ENCODE data around the gene MAP1B. TPM values are rescaled to one million over a fixed set of nuclear protein-coding genes. Genes with fewer than 3 reads are reported as not detected.

The MAP1B gene
- total RNA-seq, 1 experiment from 2014 or later, result 43.8 TPM

- no peaks in the 10 kb centered on the region for H3K27me3 Mint-ChIP-seq (ENCODE audit: insufficient read depth, unreplicated experiment)
- no peaks in the 10 kb centered on the region for H3K36me3 Mint-ChIP-seq (ENCODE audit: insufficient read depth, unreplicated experiment)
- no peak overlapping the region for H3K27ac Mint-ChIP-seq (ENCODE audit: low read depth, unreplicated experiment)
- DNase-seq (ENCODE audit: unreplicated experiment), result no peak
- H3K4me1 Mint-ChIP-seq (ENCODE audit: insufficient read depth, unreplicated experiment), result peaks cover 17% of the 10 kb centered on the region
- intact Hi-C loops (cut with micrococcal nuclease), result no loop called here
- no peak overlapping the region for H3K4me3 Mint-ChIP-seq (ENCODE audit: unreplicated experiment)
- ChIA-PET POLR2A (no interaction called here), CTCF (interaction anchor here (0.5 kb wide), 1 partner anchor 528 kb away, joined by 3 read pairs; no protein-coding TSS in a partner anchor)
- TF ChIP-seq CTCF (IDR thresholded peaks at IDR 0.05; ENCODE audit: unreplicated experiment), result no peak
- H3K9me3 Mint-ChIP-seq (ENCODE audit: unreplicated experiment), result no peaks in the 10 kb centered on the region
- BruUV-seq (replicated peaks), result no TSS peak
These were observed 36.7 kb upstream of the MAP1B start for GRCh38 chr5:72070529-72070928.

- no peak for DNase-seq (ENCODE audit: unreplicated experiment)
- no peaks in the 10 kb centered on the region for H3K9me3 Mint-ChIP-seq (ENCODE audit: unreplicated experiment)
- TF ChIP-seq CTCF (IDR thresholded peaks at IDR 0.05; ENCODE audit: unreplicated experiment), result no peak
- CTCF ChIA-PET, result interaction anchor here (0.7 kb wide), 1 partner anchor 187 kb away, joined by 3 read pairs; no protein-coding TSS in a partner anchor
- no TSS peak for BruUV-seq (replicated peaks)
- POLR2A ChIA-PET, result interaction anchor here (0.7 kb wide), 1 partner anchor 10 kb away, joined by 4 read pairs; no protein-coding TSS in a partner anchor
- peaks cover 11% of the 10 kb centered on the region for H3K4me1 Mint-ChIP-seq (ENCODE audit: insufficient read depth, unreplicated experiment)
- intact Hi-C loops (cut with micrococcal nuclease), result no loop called here
- no peak overlapping the region for H3K4me3 Mint-ChIP-seq (ENCODE audit: unreplicated experiment)
- peak overlapping the region; percentile 63 for H3K27ac Mint-ChIP-seq (ENCODE audit: low read depth, unreplicated experiment)
- no peaks in the 10 kb centered on the region for H3K27me3 Mint-ChIP-seq (ENCODE audit: insufficient read depth, unreplicated experiment)
- no peaks in the 10 kb centered on the region for H3K36me3 Mint-ChIP-seq (ENCODE audit: insufficient read depth, unreplicated experiment)
These were observed 35.4 kb upstream of the MAP1B start for GRCh38 chr5:72071906-72072305.

GRCh38 chr5:72074251-72074650, 33.0 kb upstream of the MAP1B start:
- Mint-ChIP-seq H3K9me3 (ENCODE audit: unreplicated experiment) (no peaks in the 10 kb centered on the region), H3K36me3 (ENCODE audit: insufficient read depth, unreplicated experiment) (no peaks in the 10 kb centered on the region), H3K4me1 (ENCODE audit: insufficient read depth, unreplicated experiment) (no peaks in the 10 kb centered on the region), H3K27me3 (ENCODE audit: insufficient read depth, unreplicated experiment) (no peaks in the 10 kb centered on the region), H3K27ac (ENCODE audit: low read depth, unreplicated experiment) (no peak overlapping the region), H3K4me3 (ENCODE audit: unreplicated experiment) (no peak overlapping the region)
- CTCF ChIA-PET, result no interaction called here
- intact Hi-C loops (cut with micrococcal nuclease), result no loop called here
- no TSS peak for BruUV-seq (replicated peaks)
- DNase-seq (ENCODE audit: unreplicated experiment), result no peak
- POLR2A ChIA-PET, result no interaction called here
- no peak for TF ChIP-seq CTCF (IDR thresholded peaks at IDR 0.05; ENCODE audit: unreplicated experiment)

- H3K27ac Mint-ChIP-seq (ENCODE audit: low read depth, unreplicated experiment), result no peak overlapping the region
These were observed 31.8 kb upstream of the MAP1B start for GRCh38 chr5:72075461-72075860.

More at GRCh38 chr5:72075461-72075860, 31.8 kb upstream of the MAP1B start:
- no peak for TF ChIP-seq CTCF (IDR thresholded peaks at IDR 0.05; ENCODE audit: unreplicated experiment)
- no TSS peak for BruUV-seq (replicated peaks)
- intact Hi-C loops (cut with micrococcal nuclease), result no loop called here
- ChIA-PET POLR2A (no interaction called here), CTCF (interaction anchor here (0.5 to 0.9 kb wide), 4 partner anchors 156 to 391 kb away, joined by 3 read pairs; no protein-coding TSS in a partner anchor)
- no peaks in the 10 kb centered on the region for H3K9me3 Mint-ChIP-seq (ENCODE audit: unreplicated experiment)
- no peak for DNase-seq (ENCODE audit: unreplicated experiment)
- no peaks in the 10 kb centered on the region for H3K27me3 Mint-ChIP-seq (ENCODE audit: insufficient read depth, unreplicated experiment)
- H3K4me3 Mint-ChIP-seq (ENCODE audit: unreplicated experiment), result no peak overlapping the region
- no peaks in the 10 kb centered on the region for H3K4me1 Mint-ChIP-seq (ENCODE audit: insufficient read depth, unreplicated experiment)
- peaks cover 4% of the 10 kb centered on the region for H3K36me3 Mint-ChIP-seq (ENCODE audit: insufficient read depth, unreplicated experiment)

Data from MCF 10A (cell line).